BJ (cell line): ENCODE results near the gene BEGAIN. TPM values are rescaled to one million over a fixed set of nuclear protein-coding genes. Genes with fewer than 3 reads are reported as not detected.

ENCODE experiments used
- CTCF ChIA-PET: fragments of 350-600 bp; formaldehyde crosslinking; extraction: SDS; loops from one replicate; lab custom pipeline; 2021; ENCODE audit warnings: antibody characterized with exemption, inconsistent platforms; lab: Yijun Ruan, JAX
- POLR2A ChIA-PET: fragments of 300-600 bp; sonication (Branson Sonifier 250); formaldehyde crosslinking; extraction: SDS; loops from one replicate; lab custom pipeline; 2021; ENCODE audit warnings: antibody characterized with exemption; lab: Charles Lee
- DNase-seq: peaks from one replicate; pipeline ENCODE4 v3.0.0-alpha.2; 2011; ENCODE audit warnings: low read depth
- H3K27me3 ChIP-seq: 2 replicates; pipeline ENCODE4 v1.6.0; 2011; ENCODE audit warnings: low read length; ENCODE audit not compliant: control insufficient read depth, insufficient read depth
- H3K36me3 ChIP-seq: 2 replicates; pipeline ENCODE4 v1.5.1; 2011; ENCODE audit warnings: low read length; ENCODE audit not compliant: control insufficient read depth, insufficient read depth
- H3K4me3 ChIP-seq: 2 replicates; pipeline ENCODE4 v1.5.1; 2011; ENCODE audit warnings: low read depth, mild to moderate bottlenecking, control low read depth, low read length
- CTCF ChIP-seq: IDR thresholded peaks from 2 replicates; pipeline ENCODE4 v1.5.1; 2011; ENCODE audit warnings: low read depth, mild to moderate bottlenecking, control low read depth, inconsistent platforms, low read length, moderate library complexity; ENCODE audit not compliant: insufficient read depth
- polyA plus RNA-seq: library from polyadenylated mRNA; depleted of rRNA; stranded (reverse); fragments of >200 nt; gene quantifications from 2 replicates; pipeline ENCODE4 v1.2.3, GENCODE V29; 2011

The BEGAIN gene
- polyA plus RNA-seq, 1 experiment, result 0.22 TPM

GRCh38 chr14:100529561-100530031 lies 57.6 kb downstream of the BEGAIN start:
- ChIA-PET POLR2A (no interaction called here), CTCF (no interaction called here)
- no peak for DNase-seq
- no peak overlapping the region for H3K4me3 ChIP-seq
- no peak for TF ChIP-seq CTCF
- no peaks in the 10 kb centered on the region for H3K27me3 ChIP-seq
- H3K36me3 ChIP-seq, result peaks cover 11% of the 10 kb centered on the region

- no peak for DNase-seq
- POLR2A ChIA-PET, result no interaction called here
- H3K4me3 ChIP-seq, result no peak overlapping the region
- no peak for TF ChIP-seq CTCF
- CTCF ChIA-PET, result no interaction called here
- H3K27me3 ChIP-seq, result no peaks in the 10 kb centered on the region
- H3K36me3 ChIP-seq, result peaks cover 11% of the 10 kb centered on the region
These were observed 58.2 kb downstream of the BEGAIN start for GRCh38 chr14:100528962-100529560.

- DNase-seq, result no peak
- H3K36me3 ChIP-seq, result peaks cover 11% of the 10 kb centered on the region
- ChIA-PET CTCF (no interaction called here), POLR2A (no interaction called here)
- H3K4me3 ChIP-seq, result no peak overlapping the region
- no peaks in the 10 kb centered on the region; the same call in 1 of the 2 replicates for H3K27me3 ChIP-seq
- TF ChIP-seq CTCF, result no peak
These were observed 60.6 kb downstream of the BEGAIN start for GRCh38 chr14:100526632-100527031.

- CTCF ChIA-PET, result interaction anchor here (1.4 kb wide), 1 partner anchor 10 kb away, joined by 4 read pairs; no protein-coding TSS in a partner anchor
- H3K36me3 ChIP-seq, result peaks cover 11% of the 10 kb centered on the region
- TF ChIP-seq CTCF, result no peak
- no peaks in the 10 kb centered on the region; the same call in 1 of the 2 replicates for H3K27me3 ChIP-seq
- DNase-seq, result no peak
- no peak overlapping the region for H3K4me3 ChIP-seq
- POLR2A ChIA-PET, result no interaction called here
These were observed 61.2 kb downstream of the BEGAIN start for GRCh38 chr14:100526057-100526456.

GRCh38 chr14:100525615-100526014 lies 61.6 kb downstream of the BEGAIN start:
- Histone ChIP-seq H3K4me3 (no peak overlapping the region), H3K27me3 (no peaks in the 10 kb centered on the region; the same call in 1 of the 2 replicates), H3K36me3 (peaks cover 11% of the 10 kb centered on the region)
- POLR2A ChIA-PET, result no interaction called here
- TF ChIP-seq CTCF, result no peak
- CTCF ChIA-PET, result interaction anchor here (1.4 kb wide), 1 partner anchor 9 kb away, joined by 4 read pairs; no protein-coding TSS in a partner anchor
- DNase-seq, result no peak
